ENCODE measurements around the gene PARD3B. TPM values are rescaled to one million over a fixed set of nuclear protein-coding genes. Genes with fewer than 3 reads are reported as not detected.

Gene PARD3B
- total RNA-seq, 2 donors from 2014 or later = 15.0 to 17.8 TPM

- TF ChIP-seq POLR2A (IDR thresholded peaks at IDR 0.05) (no peak), CTCF (IDR thresholded peaks at IDR 0.05) (no peak)
- intact Hi-C loops (cut with DNase I) = no loop called here
- ATAC-seq = no peak
- Histone ChIP-seq H3K4me3 (no peak overlapping the region), H3K27ac (no peak overlapping the region), H3K36me3 (replicated peaks in 1 of 2; ENCODE audit: insufficient read depth in 1 of 2, low read depth in 2 of 2) (no peaks in the 10 kb centered on the region), H3K4me1 (no peaks in the 10 kb centered on the region), H3K27me3 (no peaks in the 10 kb centered on the region), H3K9me3 (no peaks in the 10 kb centered on the region)
- no peak for DNase-seq
Observed at GRCh38 chr2:205361970-205362369, 816.7 kb downstream of the PARD3B start.

GRCh38 chr2:205364261-205364660 is 819.0 kb downstream of the PARD3B start:
- no peak overlapping the region for H3K4me3 ChIP-seq
- H3K27me3 ChIP-seq = no peaks in the 10 kb centered on the region
- H3K36me3 ChIP-seq (replicated peaks in 1 of 2; ENCODE audit: insufficient read depth in 1 of 2, low read depth in 2 of 2) = no peaks in the 10 kb centered on the region
- 85 to 90% methylated on average over 3 of the region's 3 CpGs for WGBS, 2 donors
- H3K9me3 ChIP-seq = no peaks in the 10 kb centered on the region
- no peak overlapping the region for H3K27ac ChIP-seq
- intact Hi-C loops (cut with DNase I) = no loop called here
- no peak for DNase-seq
- no peak for ATAC-seq
- no peaks in the 10 kb centered on the region for H3K4me1 ChIP-seq
- no peak for TF ChIP-seq POLR2A (IDR thresholded peaks at IDR 0.05)
- no peak for TF ChIP-seq CTCF (IDR thresholded peaks at IDR 0.05)

GRCh38 chr2:205366336-205367060 is 821.2 kb downstream of the PARD3B start:
- intact Hi-C loops (cut with DNase I) = no loop called here
- Histone ChIP-seq H3K9me3 (no peaks in the 10 kb centered on the region), H3K4me1 (no peaks in the 10 kb centered on the region), H3K27me3 (no peaks in the 10 kb centered on the region), H3K36me3 (replicated peaks in 1 of 2; ENCODE audit: insufficient read depth in 1 of 2, low read depth in 2 of 2) (no peaks in the 10 kb centered on the region), H3K4me3 (no peak overlapping the region), H3K27ac (no peak overlapping the region)
- 88 to 90% methylated on average over 6 of the region's 6 CpGs for WGBS, 2 donors
- TF ChIP-seq POLR2A (IDR thresholded peaks at IDR 0.05) = no peak
- no peak for TF ChIP-seq CTCF (IDR thresholded peaks at IDR 0.05)
- DNase-seq = no peak
- ATAC-seq = no peak

- Histone ChIP-seq H3K4me1 (no peaks in the 10 kb centered on the region), H3K27ac (no peak overlapping the region), H3K36me3 (replicated peaks in 1 of 2; ENCODE audit: insufficient read depth in 1 of 2, low read depth in 2 of 2) (no peaks in the 10 kb centered on the region), H3K27me3 (no peaks in the 10 kb centered on the region), H3K4me3 (no peak overlapping the region), H3K9me3 (no peaks in the 10 kb centered on the region)
- no peak for DNase-seq
- WGBS, 2 donors = 82 to 86% methylated on average over 2 of the region's 2 CpGs
- no peak for ATAC-seq
- intact Hi-C loops (cut with DNase I) = no loop called here
- TF ChIP-seq CTCF (IDR thresholded peaks at IDR 0.05) = no peak
- no peak for TF ChIP-seq POLR2A (IDR thresholded peaks at IDR 0.05)
Observed at GRCh38 chr2:205367331-205367935, 822.2 kb downstream of the PARD3B start.

- no peak for DNase-seq
- 58 to 63% methylated on average over 1 of the region's 1 CpG for WGBS, 2 donors
- no peak overlapping the region for H3K4me3 ChIP-seq
- H3K9me3 ChIP-seq = no peaks in the 10 kb centered on the region
- TF ChIP-seq POLR2A (IDR thresholded peaks at IDR 0.05) (no peak), CTCF (IDR thresholded peaks at IDR 0.05) (no peak)
- intact Hi-C loops (cut with DNase I) = no loop called here
- no peaks in the 10 kb centered on the region for H3K36me3 ChIP-seq (replicated peaks in 1 of 2; ENCODE audit: insufficient read depth in 1 of 2, low read depth in 2 of 2)
- no peaks in the 10 kb centered on the region for H3K4me1 ChIP-seq
- no peaks in the 10 kb centered on the region for H3K27me3 ChIP-seq
- ATAC-seq = no peak
- H3K27ac ChIP-seq = no peak overlapping the region
Observed at GRCh38 chr2:205369813-205370212, 824.5 kb downstream of the PARD3B start.
